LHCN-M2 (cell line): ENCODE results near the gene CDSN. TPM values are rescaled to one million over a fixed set of nuclear protein-coding genes. Genes with fewer than 3 reads are reported as not detected.

Experiments
- DNase-seq: peaks from one replicate; pipeline ENCODE4 v3.0.0-alpha.2; 2012; ENCODE audit warnings: low read depth
- total RNA-seq: library from RNA; depleted of rRNA; stranded (reverse); fragments of >200 nt; gene quantifications from 2 replicates; pipeline ENCODE4 v1.2.3, GENCODE V29; 2014

CDSN gene
- total RNA-seq, 1 experiment from 2014 or later = not detected

DNA sequence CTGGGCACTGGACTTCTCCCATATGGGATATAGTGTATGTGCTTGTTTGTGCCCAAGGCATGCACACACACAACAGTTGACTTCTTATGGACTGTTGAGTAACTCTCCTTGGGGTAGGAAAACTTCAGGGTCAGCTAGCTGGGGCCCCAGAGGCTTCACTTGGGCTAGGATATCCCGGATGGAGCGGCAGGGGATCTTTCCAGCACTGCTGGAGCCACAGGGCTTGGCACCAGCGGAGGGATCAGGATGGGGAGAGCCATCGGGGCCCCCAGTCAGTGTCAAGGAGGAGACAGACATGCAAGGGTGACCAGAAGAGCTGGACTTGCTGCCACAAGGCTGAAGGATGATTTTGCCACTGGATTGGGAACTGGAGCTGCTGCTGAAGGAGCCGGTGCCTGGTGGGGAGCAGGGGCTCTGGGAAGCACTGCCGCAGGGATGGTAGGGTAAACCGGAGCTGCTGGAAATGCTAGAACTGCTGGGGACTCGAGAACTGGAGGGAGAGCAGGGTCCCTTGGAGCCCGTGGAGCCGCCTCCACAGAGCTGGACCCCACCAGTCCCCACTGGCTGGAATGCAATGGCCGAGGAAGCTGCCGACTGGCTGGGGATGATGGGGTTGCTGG lies 4.2 kb downstream of the CDSN start:
- DNase-seq = no peak

DNA sequence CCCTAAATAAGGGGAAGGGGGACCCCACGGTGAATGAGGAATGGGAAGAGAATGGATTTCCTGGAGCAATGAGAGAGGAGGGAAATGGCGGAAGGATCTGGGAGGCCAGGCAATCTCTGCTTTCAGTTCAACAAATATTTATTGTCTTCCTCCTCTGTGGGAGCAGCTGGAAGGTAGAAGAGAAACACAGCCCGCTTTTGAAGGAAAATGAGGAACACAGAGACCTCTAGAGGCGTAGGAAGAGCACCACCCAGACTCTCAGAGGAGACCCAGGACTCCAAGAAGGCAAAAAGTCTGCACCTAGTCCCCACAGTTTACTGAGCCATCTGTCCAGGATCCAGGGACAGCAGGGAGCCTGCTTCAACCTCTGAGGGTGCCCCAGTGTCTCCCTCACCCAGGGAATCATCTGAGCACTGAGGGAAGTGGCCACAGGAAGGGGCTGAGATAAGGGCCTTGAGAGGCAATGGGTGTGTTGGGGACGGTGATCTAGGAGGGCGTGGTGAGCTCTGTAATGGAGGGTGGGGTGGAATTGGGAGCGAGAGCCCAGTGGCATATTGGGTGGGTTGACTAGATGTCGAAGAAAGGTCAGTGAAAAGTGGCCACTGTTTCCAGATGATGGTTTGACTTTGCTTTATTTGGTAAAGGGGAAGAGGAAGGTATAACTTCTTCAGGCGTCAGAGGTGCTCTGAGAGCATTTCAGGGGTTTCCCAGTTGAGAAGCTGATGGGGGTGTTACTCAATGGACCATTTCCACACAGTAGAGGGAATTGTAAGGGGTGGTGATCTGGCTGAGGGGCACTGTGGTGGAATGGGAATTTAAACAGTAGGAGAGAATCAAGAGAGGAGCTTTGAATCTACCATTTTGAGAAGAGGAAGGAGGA lies 5.0 kb downstream of the CDSN start:
- peak; percentile 50 for DNase-seq

DNA sequence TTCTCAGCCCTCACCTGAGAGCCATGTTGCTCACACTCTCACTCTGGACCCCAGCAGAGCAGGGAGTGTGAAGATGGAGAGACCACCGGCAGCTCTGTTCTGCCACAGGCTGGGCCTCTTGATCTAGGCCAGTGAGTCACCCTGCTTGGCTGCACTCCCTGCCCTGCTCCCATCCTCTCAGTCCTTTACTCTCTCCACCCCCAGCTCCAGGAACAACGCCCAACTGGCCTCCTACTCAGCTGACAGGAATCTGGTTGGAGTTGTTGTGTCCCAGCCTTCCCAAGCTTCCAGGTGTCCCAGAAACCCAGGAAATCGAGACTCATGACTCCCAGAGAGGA lies 5.7 kb downstream of the CDSN start, which contains the start of gene PSORS1C1:
TSS of gene PSORS1C1 (plus strand) at position 260 of the 338 bp plus-strand sequence. CDS start 14,833 bp downstream, outside the sequence.
- peak; percentile 90 for DNase-seq

DNA sequence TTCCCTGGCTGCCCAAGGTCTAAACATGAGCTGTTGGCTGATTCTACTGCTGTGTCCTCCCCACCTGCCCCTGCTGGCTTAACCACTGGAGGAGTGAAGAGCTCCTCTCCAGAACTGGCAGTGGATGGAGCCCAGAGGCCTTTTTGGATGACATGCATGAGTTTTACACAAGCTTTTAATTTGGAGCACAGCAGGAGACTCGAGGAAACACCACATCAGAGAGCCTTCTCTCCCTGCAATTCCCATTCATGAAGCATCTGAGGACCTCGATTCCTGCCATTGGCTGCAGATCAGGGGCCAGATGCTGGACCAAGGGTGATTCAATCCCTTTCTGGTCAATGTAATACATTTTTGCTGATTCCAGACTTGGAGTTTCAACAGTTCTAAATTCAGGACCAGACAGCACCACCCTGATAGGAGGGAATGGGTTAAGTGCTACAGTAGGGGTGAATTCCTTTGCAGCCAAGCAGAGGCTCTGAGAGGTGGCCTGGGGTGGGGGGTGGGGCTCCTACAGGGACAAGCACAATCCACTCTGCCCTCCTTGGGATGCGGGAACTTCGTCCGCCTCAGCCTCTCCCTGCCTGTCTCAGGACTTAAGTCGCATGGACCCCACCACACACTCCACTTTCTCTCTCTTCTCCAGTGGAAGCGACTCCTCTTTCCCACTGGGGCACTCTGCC lies 6.2 kb downstream of the CDSN start:
- peak; percentile 21 for DNase-seq

DNA sequence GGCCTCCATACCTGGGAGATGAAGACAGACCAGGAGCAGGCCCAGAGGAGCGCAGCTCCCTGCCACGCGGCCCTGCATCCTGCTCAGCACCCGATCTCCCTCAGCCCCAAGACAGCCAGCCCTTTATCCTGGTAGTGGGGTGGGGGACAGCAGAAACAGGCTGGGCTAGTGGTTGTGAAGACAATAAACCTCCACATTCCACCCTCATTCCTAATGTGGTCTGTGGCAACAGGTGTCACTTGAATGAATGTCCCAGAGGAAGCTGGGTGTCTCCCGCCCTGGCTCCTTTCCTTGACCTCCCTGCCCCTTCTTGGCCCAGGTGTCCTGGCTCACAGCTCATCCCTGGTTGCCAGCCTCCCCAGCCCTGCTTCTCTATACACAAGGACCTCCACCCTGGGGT lies 7.8 kb downstream of the CDSN start, which contains the start of gene C6orf15:
TSS of gene C6orf15 (minus strand) at position 98 of the 400 bp plus-strand sequence. CDS start at position 78, 20 bp downstream.
- peak; percentile 45 for DNase-seq

DNA sequence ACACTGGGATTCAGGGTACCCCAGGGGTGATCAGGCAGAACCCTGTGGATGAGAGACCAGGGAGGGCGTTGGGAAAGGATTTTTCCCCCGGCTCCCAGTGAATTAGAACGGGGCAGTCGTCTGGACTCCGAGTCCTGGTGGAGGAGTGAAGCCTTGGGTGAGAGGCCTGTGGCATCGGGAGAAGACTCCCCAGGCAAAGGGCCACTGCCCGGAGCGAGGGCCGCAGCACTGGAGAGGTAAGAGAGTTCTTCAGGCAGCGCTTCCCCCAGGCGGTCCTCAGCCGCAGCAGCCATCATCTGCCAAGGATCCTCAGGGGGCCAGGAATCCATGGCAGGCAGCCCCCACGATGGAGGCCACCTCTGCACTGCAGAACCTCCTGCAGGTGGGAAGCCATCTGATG lies 8.5 kb downstream of the CDSN start:
- no peak for DNase-seq

DNA sequence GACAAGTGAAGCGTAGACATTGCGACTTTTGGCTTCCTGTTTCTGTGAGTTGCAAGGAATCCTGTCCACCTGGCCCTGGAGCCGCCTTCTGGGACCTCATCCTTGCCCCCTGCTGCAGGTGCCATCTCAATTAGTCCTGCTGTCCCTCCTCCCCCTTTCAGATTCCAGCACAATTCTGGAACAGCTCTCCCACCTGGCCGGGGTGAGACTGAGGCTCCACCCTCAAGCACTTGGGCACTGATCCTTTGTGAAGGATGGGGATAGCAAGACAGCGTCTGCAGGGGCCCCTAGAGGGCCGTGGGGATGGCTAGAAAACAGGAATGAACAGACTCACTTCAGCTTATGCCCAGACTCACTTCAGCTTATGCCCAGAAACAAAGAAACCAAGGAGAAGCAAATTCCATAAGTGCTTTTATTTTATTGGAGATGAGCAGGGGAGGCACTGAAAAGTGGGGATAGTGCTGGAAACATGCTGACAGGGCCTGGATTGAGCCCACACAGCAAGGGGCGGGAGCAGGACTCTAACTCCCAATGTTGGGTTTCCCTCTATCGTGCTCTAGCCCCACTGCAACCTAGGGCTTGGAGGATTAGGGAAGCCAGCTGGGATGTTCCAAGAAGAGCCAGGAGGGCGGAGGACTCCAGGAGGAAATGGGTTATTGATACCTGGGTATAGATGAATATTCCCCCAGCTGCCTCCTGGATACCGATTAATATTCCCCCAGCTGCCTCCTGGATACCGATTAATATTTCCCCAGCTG lies 9.2 kb downstream of the CDSN start:
- no peak for DNase-seq

DNA sequence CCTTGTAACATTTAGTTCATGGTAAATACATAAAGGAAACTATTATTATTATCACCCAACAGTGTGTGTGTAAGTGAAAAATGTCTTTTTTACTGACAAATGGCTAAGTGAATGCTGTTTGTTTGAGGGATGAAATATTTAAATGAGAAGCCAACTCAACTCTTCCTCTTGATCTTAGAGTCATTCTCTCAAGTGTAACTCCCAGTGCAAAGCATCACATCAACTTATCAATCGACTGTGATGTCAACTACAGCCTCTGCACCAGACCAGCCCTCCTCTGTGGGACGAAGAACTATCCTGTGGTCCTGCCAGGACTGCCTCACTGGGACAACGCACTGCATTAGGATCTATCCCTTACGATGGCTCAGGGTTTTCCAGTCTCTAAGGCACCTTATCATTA lies 13.2 kb downstream of the CDSN start:
- DNase-seq = no peak

DNA sequence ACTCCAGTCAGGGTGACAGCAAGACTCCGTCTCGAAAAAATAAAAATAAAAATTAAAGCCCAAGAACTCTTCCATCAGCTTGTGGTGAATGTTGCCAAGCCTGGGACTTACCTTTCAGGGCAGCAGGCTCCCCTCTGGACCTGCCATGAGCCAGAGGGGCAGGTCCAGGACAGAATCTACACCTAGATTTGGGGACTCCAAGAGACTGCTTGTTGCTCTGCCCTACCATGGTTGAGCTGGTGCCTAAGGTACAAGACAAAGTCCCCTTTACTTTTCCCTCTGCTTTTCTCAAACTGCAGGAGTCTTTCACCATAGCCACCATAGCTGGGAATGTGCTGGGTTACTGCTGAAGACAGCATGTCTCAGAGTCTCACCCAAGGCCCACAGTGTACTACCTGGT lies 17.1 kb downstream of the CDSN start:
- no peak for DNase-seq

DNA sequence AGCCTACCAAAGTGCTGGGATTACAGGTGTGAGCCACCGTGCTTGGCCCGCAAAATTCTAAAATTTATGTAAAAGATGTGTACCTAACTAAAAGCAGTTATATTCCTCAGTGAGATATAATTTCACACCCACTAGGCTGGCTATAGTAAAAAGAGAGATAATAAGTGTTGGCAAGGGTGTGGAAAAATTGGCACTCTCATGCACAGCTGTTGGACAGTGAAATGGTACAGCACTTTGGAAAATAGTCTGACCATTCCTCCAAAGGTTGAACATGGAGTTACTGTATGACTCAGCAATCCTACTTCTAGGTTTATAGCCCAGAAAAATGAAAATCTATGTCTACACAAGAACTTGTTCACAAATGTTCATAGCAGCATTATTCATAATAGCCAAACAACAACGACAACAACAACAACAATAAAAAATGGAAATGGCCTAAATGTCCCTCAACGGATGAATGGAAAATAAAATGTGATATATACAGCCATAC lies 21.8 kb downstream of the CDSN start:
- DNase-seq = peak; percentile 23

DNA sequence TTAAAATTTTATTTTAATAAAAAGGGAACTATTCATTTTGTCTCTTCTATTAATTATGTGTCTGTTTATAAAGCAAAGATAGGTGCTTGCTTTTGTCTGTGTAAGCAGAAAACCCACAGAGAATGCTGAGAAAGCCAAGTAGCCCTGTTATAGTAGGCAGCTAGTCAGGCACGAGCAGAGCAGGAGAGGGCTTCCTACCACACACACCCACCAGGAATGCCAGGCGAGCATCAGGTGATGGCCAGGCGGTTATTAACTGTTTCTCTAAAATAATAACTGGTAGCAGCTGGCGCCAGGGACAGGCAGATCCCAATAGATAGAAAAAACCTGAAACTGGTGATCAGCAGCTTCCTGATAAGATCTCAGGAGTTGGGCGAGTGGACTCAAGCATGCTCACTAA lies 23.6 kb downstream of the CDSN start:
- DNase-seq = no peak

DNA sequence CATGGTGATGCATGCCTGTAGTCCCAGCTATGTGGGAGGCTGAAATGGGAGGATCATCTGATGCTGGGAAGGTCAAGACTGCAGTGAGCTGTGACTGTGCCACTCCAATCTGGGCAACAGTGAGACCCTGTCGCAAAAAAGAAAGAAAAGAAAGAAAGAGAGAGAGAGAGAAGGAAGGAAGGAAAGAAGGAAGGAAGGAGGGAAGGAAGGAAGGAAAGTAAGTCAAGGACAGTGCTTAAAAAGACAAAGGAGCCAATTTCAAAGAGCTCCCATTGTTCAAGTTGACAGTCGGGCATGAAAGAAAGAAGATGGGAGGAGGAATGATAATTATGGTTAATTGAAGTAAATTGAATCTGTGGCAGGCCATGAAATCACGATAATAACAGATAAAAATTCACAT lies 24.0 kb downstream of the CDSN start:
- no peak for DNase-seq

DNA sequence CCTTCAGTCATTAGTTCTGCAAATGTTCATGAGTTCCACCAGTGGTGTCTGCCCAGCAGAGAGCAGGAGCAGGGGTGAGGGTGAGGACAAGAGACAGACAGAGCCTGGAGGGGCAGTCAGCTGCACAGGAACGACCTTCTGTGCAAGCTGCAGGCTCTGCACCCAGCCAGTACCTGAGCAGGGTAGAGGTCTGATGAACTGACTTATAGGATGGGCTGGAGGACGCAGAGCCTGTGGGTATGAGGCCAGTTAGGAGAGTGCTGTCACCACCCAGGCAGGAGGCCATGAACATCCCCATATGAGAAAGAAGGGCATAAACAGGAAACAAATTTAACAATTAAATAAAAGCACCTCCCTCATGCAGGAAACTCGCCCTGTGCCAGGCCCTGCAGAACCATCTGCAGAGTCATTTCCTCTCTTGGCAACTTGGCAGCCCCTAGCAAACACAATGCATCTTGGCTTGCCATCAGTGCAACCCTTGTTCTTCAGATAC lies 25.8 kb downstream of the CDSN start:
- DNase-seq = no peak

DNA sequence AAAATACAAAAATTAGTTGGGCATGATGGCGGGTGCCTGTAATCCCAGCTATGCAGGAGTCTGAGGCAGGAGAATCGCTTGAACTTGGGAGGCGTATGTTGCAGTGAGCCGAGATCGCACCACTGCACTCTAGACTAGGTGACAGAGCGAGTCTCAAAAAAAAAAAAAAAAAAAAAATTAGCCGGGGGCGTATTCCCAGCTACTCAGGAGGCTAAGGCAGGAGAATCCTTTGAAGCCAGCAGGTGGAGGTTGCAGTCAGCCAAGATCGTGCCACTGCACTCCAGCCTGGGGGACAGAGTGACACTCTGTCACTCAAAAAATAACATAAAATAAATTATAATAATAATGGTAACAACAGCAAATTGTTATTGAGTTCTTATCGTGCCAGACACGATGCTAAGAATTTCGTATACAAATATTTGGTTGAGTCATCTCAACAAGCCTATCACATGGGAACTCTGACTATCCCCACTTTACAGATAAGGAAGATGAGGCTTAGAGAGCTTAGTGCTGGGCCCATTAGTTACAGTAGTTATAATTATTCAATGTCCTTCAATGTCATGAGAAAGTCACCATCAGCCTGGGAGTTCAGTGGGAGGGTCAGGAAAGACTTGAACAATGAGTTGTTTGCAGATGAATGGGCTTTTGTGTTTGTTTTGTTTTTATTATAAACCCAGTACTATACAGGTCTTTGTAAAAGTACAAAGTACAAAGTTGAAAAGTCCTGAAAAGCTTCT lies 27.3 kb downstream of the CDSN start:
- no peak for DNase-seq

DNA sequence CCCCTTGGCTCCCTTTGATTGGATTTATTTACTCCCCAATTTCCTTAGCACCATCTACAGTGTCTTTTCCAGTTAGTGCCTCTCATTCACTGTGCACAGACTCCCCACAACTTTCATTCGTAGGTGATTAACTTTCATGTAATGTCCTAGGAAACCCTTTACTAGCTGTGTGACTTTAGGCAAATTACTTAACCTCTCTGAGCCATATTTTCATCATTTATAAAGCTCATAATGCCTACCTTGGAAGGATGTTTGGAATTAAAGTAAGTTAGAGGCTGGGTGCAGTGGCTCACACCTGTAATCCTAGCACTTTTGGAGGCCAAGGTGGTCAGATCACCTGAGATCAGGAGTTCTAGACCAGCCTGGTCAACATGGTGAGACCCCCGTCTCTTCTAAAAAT lies 28.0 kb downstream of the CDSN start:
- DNase-seq = no peak

DNA sequence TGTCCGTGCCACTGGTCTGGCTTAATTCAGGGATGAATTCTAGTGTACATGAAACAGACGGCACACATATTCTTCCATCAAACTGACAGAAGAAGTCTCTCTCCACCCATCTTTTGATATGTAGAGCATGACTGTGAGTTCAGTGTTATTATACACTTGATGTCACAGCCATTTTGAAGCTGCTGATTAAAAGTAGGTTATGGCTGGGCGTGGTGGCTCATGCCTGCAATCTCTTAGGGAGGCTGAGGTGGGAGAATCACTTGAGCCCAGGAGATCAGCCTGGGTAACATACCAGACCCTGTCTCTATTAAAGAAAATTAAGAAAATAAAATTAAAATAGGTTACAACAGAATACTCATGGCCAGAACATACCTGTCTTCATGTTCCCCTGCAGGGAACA lies 28.6 kb downstream of the CDSN start:
- no peak for DNase-seq

DNA sequence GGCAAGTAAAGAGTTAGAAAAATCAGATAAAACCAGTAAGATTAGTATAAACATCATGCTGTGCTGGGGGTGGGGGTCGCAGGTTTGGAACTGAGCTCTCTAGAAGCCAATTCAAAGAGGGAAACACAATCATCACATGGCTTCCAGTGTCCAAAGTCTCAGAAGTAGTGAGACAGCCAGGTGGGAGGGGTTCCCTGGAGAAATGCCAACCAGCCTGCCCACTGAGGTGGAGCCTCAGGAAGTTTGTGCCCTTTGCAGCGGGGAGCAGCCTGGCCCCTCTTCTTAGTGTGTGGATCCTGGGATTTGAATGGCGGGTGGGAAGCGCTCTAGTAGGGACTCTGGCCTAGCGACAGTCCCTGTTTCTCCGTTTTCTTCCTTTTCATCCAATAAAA lies 29.3 kb downstream of the CDSN start:
- no peak for DNase-seq

DNA sequence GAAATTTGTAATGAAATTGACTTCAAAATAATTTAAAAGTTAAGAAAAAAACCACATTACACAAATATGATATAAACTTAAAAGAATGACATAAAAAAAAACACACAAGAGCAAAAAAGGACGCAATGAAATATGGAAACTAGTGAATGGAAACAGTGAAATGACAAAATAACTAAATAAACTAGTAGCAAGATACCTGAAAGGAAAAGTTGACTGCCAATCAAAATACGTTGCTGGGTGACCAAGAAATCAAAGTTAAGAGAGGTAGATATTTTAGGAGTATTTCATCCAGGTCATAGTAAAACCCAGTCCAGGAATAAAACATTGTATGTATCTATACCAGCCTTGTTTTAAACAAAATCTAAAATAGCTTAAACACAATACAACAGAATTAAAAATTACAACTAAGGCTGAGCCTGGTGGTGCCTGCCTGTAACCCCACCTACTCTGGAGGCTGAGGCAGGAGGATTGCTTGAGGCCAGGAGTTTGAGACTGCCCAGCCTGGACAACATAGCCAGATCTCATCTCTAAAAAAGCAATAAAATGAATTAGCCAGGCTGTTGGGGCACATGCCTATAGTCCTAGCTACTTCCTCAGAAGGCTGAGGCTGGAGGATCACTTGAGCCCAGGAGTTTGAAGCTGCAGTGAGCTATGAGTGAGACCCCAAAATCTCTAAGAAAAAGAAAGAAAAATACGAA lies 29.8 kb downstream of the CDSN start:
- DNase-seq = no peak

DNA sequence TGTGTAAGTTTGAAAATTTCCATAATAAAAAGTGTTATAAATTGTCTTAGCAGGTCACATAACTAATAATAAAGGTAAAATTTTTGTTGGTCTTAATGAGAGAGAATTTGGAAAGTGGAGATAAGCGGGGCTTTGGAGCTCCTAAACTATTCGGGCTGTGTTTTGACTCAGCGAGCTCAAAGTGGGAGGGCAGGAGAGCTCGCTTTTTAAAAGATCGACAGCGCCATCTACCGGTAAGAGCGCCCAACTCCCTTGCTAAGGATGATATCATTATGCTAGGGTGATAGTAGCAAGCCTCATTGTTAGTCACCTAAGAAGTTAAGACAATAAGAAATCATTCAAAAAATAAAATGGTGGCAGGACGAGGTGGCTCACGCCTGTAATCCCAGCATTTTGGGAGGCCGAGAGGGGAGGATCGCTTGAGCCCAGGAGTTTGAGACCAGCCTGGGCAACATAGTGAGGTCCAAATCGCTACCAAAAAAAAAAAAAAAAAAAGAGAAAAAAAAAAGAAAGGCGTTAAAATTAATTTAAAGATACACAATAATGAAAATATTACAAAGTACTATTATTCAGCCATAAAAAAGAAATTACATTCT lies 32.7 kb downstream of the CDSN start:
- peak; percentile 84 for DNase-seq
